HG02763 (cell line): Measurements from ENCODE around the gene CPNE8.
A peak's percentile ranks its signal among the peaks of the same experiment; 100 is the strongest.

Source experiments
- ATAC-seq: cut with Tn5 transposase; IDR thresholded peaks from one replicate; pipeline ENCODE4 v1.9.1; 2021; ENCODE audit warnings: mild to moderate bottlenecking, moderate library complexity; ENCODE audit not compliant: unreplicated experiment

Gene CPNE8

DNA sequence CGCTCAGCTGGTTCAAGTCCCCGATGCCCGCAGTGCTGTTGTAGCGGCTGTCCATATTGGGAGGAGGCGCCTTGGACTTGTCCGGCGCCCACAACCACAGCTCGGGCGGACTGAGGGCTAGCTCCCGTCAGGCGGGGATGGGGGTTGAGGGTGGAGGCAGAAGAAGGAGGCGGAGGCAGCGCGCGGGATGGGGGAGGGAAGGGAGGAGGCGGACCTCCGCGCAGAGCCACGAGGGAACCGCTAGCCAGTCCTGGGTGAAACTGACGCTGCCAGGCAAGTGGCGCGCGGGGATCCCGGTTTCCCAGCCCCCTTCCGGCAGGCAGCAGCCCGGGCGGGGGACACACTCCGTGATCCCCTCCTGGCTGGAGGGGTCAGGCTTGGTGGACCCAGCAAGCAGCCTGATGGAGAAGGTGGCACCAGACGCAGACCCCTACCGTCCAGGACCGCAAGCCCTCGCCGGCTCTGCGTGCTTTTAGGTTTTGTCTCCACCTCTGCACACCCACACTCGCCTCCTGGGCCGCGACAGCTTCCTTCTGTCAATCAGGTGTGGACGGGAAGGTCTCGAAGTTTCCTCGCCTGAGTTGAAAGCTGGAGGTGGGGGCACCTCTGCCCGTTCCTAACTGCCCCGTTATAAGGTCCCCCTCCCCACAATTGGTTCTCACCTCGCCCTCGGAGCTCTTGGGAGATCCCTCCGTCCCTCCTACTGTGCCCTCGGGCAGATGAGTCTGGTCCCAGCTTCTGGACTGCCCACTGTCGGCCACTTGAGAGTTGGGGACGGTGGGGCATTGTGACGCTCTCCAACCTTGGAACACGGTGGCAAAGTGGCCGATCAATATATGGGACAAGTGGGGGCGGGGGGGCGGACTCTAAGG lies at the start of gene CPNE8:
TSS of gene CPNE8 (minus strand) at position 112 of the 872 bp plus-strand sequence. CDS start at position 55, 57 bp downstream.
- peak; percentile 52 for ATAC-seq

DNA sequence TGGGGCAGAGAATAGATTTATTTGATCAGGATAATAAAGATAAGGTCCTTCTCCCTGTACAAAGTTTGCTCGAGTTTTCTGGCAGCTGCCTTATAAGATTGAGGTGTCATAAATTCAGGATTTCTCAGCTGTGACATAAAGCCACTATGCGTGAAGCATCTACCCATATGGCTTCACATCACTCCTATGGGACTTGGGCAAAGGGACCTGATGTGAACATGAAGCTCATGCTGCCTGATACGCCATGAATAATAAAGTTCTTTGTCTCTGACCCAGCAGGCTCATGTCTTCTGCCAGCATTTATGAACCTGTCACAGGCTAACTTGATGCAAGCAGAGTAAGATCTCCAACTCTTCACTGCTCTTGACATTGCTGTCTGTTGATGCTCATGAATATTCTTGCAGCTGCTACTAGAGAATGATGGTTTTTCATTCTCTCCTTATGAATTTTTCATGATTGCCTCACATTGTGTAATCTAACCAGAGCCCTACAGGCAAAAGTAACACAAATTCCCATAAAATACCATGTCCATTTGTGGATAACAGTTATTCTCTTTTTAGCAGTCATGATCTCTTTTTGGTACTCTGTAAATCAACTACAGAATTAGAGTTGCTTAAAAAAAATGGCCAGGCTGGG lies 49.0 kb upstream of the CPNE8 start:
- ATAC-seq = no peak

DNA sequence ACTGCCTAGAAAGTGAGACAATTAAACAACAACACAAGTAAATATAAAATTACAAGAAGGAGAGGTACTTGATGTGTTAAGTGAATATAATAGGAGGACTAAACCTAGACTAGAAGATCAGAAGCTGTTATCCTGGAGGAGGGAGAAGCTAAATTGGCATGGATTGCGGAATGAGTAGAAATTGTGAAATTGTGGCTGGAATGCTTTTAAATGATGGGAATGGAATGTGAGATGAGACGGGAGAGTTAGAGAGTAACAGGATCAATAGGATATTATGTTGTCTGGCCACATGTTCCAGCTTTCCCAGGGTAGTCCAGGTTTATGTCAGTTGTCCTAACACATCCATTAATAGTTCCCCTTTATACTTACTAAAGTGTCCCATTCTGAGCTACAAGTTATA lies 44.0 kb upstream of the CPNE8 start:
- no peak for ATAC-seq

DNA sequence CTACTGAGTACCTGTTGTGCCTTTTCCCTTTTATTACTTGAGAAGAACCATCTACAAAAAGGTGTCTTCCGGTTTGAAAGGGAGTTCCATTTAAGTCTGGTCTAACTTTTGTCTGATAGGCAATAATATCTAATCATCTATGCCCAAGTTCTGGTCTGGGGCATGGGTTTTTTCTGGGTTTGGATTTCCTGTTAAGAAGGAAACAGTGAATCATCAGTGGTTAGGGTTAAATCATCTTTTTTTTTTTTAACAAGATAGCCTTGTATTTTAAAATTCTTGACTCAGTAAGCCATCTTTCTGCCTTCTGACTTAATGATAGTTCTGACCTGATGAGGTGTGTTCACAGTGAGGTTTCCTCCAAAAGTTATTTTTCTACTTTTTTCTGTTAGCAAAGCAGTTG lies 29.3 kb upstream of the CPNE8 start:
- no peak for ATAC-seq

GRCh38 chr12:38934078-38934584 lies 28.7 kb upstream of the CPNE8 start:
- ATAC-seq = no peak

GRCh38 chr12:38932320-38932719 lies 26.9 kb upstream of the CPNE8 start:
- no peak for ATAC-seq

- ATAC-seq = no peak
These were observed 26.1 kb upstream of the CPNE8 start for GRCh38 chr12:38931461-38931860.

- ATAC-seq = no peak
These were observed 25.6 kb upstream of the CPNE8 start for GRCh38 chr12:38930990-38931389.

DNA sequence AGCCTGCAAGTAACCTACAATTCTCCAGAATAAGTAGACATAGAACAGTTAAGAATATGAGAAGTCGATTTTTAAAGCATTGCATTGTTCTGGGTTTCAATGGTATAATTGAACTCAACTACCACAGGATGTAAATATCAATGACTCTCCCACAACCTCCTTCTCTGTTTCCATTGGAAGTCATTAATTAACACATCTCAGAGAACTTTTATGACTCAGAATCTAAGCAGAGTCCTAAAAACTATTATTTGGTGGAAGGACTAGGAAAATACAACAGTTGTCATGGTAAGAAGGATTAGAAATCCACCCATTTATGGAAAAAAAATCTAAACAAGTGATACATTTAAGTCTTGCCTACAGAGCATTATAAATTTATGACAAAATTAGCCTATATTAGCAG lies 21.1 kb upstream of the CPNE8 start:
- ATAC-seq = no peak

GRCh38 chr12:38921025-38921677 lies 15.8 kb upstream of the CPNE8 start:
- ATAC-seq = peak; percentile 86

DNA sequence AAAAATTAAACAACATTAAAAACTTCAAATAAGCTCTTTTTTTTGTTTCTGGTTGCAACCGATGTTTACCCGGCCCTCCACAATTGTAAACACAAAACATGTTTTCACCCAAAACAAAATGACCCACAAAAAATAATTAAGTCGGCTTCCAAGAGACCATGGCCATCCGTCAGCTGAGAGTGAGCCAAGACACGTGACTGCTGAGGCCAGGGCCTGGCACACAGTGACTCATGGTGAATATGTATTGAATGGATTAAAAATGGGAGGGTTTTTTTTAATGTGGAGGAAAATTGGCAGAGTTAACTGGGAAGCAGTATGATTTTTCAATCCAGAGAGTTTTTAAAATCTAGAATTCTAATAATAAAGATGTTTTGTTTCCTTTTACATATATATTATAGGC lies 13.8 kb upstream of the CPNE8 start:
- ATAC-seq = no peak

- ATAC-seq = no peak
These were observed 10.2 kb upstream of the CPNE8 start for GRCh38 chr12:38915429-38916182.

DNA sequence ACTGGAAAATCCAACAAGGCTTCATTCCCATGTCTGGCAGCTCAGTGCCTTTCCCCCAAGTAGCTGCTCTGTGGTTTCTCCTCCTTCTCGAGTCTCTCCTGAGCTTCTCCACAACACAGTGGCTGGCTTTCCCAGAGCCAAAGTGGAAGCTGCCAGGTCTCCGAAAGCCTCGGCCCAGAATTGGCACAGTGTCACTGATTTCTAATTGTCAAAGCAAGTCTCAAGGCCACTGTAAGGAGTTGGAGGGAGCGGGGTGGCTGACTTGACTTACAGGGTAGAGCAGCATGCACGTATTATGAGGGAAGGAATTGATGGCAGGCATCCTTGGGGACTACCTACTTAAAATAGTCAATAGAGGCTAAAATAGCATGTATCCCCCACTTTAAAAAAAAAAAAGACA lies 6.7 kb upstream of the CPNE8 start:
- ATAC-seq = no peak

DNA sequence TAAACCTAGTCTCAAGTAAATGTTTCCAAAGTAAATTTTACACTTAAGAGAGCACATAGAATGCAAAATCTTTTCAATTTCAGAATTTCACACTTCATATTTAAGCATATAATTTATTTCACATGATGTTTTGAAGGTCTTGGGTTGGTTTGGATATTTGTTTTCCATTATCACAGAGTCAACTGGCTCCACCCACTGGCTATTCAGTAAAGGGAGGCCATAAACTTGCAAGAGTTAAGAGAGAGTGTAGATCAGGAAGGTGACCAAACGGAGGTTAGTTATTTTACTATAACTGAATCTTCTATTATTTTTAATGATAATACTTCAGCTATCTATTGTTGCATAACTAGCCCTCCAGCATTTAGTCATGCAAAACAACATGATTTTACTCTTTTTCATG lies 6.2 kb upstream of the CPNE8 start:
- no peak for ATAC-seq

- no peak for ATAC-seq
These were observed 2.0 kb upstream of the CPNE8 start for GRCh38 chr12:38907201-38907923.

DNA sequence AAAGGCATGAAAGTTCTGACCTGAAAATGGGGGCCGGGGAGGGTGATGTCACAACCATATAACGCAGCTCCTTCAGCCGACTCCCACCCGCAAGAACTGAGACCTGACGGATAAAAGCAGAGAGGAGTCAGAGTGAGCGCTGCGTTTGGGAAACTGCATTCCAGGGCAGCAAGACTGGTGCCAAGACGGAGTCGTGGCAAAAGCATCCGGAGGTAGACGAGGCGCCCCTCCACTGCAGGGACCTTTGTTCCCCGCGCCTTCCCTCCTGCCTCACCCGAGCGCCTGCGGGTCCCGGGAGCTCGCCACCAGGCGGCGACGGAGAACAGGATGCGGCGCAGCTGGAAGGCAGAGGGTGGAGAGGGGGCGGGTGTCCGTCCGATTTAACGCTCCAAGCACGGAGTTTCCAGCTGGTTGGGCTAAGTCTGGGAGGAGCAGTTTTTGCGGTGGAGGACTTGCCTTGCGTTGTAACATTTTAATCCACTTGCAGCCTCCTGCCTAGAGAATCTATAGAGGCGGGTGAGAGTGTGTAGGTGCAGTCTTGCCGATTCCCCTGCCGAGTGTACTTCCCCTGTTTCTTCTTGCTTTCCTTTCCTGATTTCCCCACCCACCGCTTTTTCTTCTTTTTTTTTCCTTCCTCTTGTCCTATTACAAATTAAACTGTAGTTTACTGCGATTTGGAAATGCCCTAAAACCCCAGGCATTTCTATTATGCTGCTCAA lies 1.2 kb upstream of the CPNE8 start:
- ATAC-seq = peak; percentile 55

DNA sequence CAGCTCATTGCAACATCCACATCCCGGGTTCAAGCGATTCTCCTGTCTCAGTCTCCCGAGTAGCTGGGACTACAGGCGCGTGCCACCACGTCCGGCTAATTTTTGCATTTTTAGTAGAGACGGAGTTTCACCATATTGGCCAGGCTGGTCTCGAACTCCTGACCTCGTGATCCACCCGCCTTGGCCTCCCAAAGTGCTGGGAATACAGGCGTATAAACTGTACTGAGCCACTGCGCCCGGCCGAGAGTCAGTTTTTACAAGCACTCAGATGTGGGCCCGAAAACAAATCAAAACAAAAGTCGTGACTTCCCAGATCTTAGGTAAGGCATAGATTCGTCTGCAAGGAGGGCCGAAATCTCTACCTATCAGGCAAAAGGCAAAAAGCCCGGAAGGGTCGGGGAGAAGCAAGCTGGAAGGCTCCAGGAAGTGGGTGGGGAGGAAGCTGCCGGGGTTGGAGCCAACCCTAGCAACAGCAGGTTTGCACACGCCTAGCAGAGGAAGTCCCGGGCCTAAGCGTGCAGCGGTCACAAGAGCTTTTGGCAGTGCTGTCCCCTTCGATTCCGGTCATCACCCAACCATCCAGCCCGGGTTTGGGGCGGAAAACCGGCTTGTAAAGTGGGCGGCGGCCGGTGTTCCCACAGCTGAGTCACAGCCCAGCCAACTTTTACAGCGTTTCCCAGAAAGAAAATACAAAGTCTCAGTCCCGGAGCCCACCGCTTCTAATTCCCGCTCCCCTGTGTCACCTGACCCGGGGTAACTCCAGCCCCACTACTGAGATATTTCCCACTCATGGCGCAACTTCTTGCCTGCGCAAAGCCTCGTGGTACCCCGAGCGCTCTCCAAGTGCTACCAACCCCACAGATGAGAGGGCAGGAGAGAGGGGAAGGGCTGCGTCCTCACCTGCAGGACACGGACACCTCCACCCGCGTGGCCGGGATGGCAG lies 583 bp downstream of the CPNE8 start:
- ATAC-seq = peak; percentile 62

DNA sequence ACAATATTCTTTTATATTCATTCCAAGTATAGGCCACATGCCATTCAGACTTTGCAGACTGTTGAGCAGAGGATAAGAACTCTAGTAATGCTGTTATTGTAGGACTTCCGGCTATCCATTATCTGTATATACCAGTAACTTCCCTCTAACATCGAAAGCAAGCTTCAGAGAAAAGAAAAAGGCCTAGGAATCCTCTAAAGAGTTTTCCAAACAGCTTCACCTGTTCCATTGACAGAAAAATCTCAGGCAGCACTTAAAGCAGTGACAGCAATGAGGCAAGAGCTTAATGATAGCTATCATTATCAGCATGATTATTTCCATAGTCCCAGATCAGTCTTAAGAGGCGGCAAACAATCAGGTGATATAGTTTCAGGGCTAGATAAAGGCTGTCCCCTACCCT lies 1.8 kb downstream of the CPNE8 start:
- ATAC-seq = no peak
